Common myeloid progenitor, CD34-positive (primary cell): ENCODE data around the gene AHCYL2.

ENCODE experiments used
- CTCF ChIA-PET: fragments of 350-600 bp; sonication (Branson Sonifier 250); formaldehyde crosslinking; loops from one replicate; lab custom pipeline; 2021; ENCODE audit warnings: antibody characterized with exemption; lab: Charles Lee
- POLR2A ChIA-PET: fragments of 350-600 bp; sonication (Branson Sonifier 250); formaldehyde crosslinking; loops from one replicate; lab custom pipeline; 2021; ENCODE audit warnings: antibody characterized with exemption; lab: Charles Lee
- DNase-seq, 3 donors: peaks; one replicate each; pipeline versions ENCODE4 v3.0.0 to v3.0.0-alpha.2; 2013
- H3K27ac ChIP-seq, 2 experiments: 1 replicate in 1 of 2; 2 replicates in 1 of 2; pipeline ENCODE4 v1.7.0; 2013; ENCODE audit warnings: inconsistent platforms in 2 of 2, low read length in 2 of 2, mild to moderate bottlenecking in 2 of 2, low read depth in 1 of 2, moderate library complexity in 1 of 2; ENCODE audit not compliant: severe bottlenecking in 2 of 2, insufficient read depth in 1 of 2, poor library complexity in 1 of 2
- H3K27me3 ChIP-seq, 5 experiments: replicated peaks in 2 of 5; 1 replicate in 3 of 5; 2 replicates in 2 of 5; pipeline versions ENCODE4 v1.6.1 to v1.7.0; 2013; ENCODE audit warnings: low read length in 4 of 5, mild to moderate bottlenecking in 2 of 5, moderate library complexity in 2 of 5, inconsistent platforms in 1 of 5; ENCODE audit not compliant: insufficient read depth in 5 of 5, control insufficient read depth in 4 of 5
- H3K36me3 ChIP-seq, 4 experiments: 1 replicate in 2 of 4; 2 replicates in 2 of 4; pipeline versions ENCODE4 v1.6.1 to v1.7.0; 2013; ENCODE audit warnings: low read length in 3 of 4, control low read depth in 1 of 4, mild to moderate bottlenecking in 1 of 4; ENCODE audit not compliant: control insufficient read depth in 4 of 4, insufficient read depth in 4 of 4
- H3K4me1 ChIP-seq, 4 experiments: 1 replicate in 3 of 4; 2 replicates in 1 of 4; pipeline versions ENCODE4 v1.6.1 to v1.7.1; 2013; ENCODE audit warnings: low read length in 3 of 4, mild to moderate bottlenecking in 3 of 4, control low read depth in 1 of 4, inconsistent platforms in 1 of 4, moderate library complexity in 1 of 4; ENCODE audit not compliant: control insufficient read depth in 4 of 4, insufficient read depth in 4 of 4; ENCODE audit errors: control extremely low read depth in 1 of 4
- H3K4me3 ChIP-seq, 7 experiments: 1 replicate in 4 of 7; 2 replicates in 3 of 7; pipeline versions ENCODE4 v1.5.1 to v1.7.0; 2013; ENCODE audit warnings: mild to moderate bottlenecking in 7 of 7, low read length in 6 of 7, moderate library complexity in 6 of 7, inconsistent platforms in 2 of 7, low read depth in 2 of 7, control low read depth in 1 of 7; ENCODE audit not compliant: insufficient read depth in 4 of 7, control insufficient read depth in 1 of 7; ENCODE audit errors: extremely low read depth in 1 of 7
- H3K9me3 ChIP-seq, 5 experiments: 1 replicate in 4 of 5; 2 replicates in 1 of 5; pipeline versions ENCODE4 v1.6.1 to v1.7.1; 2013; ENCODE audit warnings: low read length in 4 of 5, mild to moderate bottlenecking in 2 of 5, inconsistent platforms in 1 of 5, low read depth in 1 of 5, moderate library complexity in 1 of 5; ENCODE audit not compliant: control insufficient read depth in 4 of 5, insufficient read depth in 2 of 5; ENCODE audit errors: control extremely low read depth in 1 of 5
- WGBS: methylation state at CpG from one replicate; pipeline ENCODE4 v1.1.5; 2013; ENCODE audit not compliant: insufficient coverage; 5-methylcytosine and 5-hydroxymethylcytosine counted together

Gene AHCYL2

DNA sequence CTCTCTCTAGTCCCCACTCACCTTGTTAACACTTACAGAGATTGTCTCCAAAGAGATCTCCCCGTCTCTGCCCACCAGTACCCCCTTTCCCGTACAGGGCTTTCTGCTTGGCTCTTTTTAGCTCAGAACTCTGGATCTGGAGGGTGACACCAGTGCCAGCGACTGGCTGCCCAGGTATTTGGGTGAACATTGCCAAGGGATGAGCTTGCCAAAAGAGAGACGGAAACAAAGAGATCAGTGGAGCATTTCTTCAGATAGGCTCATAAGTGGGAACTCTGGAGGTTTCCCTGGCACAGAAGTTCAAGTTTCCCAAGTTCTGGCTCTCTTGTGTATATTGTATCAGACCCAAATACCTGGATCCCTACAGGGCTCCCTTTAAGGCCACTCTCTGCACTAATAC, 239.4 kb downstream of the AHCYL2 start:
- CTCF ChIA-PET, result interaction anchor here (0.8 to 11.8 kb wide), 4 partner anchors 13 to 94 kb away, joined by 3 to 225 read pairs (median 9); no protein-coding TSS in a partner anchor
- no peaks in the 10 kb centered on the region for H3K27me3 ChIP-seq
- 100% methylated on average over 2 of the region's 4 CpGs for WGBS
- DNase-seq, result no peak
- no peak overlapping the region for H3K27ac ChIP-seq
- no peak overlapping the region for H3K4me3 ChIP-seq
- H3K4me1 ChIP-seq, result no peaks in the 10 kb centered on the region
- POLR2A ChIA-PET, result interaction anchor here (0.5 kb wide), 1 partner anchor 913 kb away, joined by 3 read pairs; no protein-coding TSS in a partner anchor
- H3K9me3 ChIP-seq, result no peaks in the 10 kb centered on the region
- peaks cover 0 to 2% (median 0%) of the 10 kb centered on the region in 4 experiments for H3K36me3 ChIP-seq

DNA sequence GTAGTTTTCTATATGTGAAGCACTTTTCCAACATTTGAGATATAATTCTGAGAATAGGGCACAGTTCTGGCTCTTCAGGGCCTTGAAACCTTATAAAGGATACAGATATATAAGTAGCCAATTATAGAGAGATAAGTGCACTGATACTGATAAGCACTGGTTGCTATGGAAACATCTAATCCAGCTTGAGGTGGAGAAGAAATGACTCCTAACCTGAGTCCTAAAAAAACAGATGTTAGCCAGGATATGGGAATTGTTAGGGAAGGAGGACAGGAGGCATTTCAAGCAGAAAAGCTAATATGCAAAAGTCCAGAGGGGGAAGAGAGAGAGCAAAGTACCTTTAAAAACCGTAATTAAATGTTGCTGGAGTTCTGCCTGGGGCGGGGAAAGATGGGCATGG, 240.2 kb downstream of the AHCYL2 start:
- H3K9me3 ChIP-seq, result no peaks in the 10 kb centered on the region
- no peaks in the 10 kb centered on the region for H3K27me3 ChIP-seq
- 100% methylated on average over 2 of the region's 2 CpGs for WGBS
- H3K4me3 ChIP-seq, result no peak overlapping the region
- no peak overlapping the region for H3K27ac ChIP-seq
- H3K4me1 ChIP-seq, result no peaks in the 10 kb centered on the region
- no peak for DNase-seq
- H3K36me3 ChIP-seq, result no peaks in the 10 kb centered on the region
- ChIA-PET POLR2A (no interaction called here), CTCF (interaction anchor here (0.7 to 11.8 kb wide), 7 partner anchors 13 to 122 kb away, joined by 3 to 225 read pairs (median 4); partner anchors contain the start of gene STRIP2)

DNA sequence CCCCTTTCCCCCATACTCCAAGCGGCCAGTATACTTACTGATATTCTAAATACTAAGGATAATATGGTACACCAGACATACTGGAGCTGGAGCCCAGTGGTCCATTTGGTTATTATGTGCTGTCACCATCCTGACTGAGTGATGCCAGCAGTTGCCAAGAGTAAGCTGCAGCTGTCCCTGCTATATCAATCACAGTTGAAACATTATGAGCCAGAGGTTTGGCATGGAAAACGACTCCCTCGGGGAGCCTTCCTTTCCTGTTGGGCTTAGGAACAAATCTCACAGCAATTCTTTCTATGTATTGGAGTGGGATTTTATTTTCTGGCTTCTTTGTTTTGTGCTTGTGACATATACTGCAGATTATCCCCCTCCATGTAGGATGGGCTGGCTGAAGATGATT, 242.0 kb downstream of the AHCYL2 start:
- H3K9me3 ChIP-seq, result no peaks in the 10 kb centered on the region
- H3K36me3 ChIP-seq, result no peaks in the 10 kb centered on the region
- DNase-seq, result no peak
- H3K27me3 ChIP-seq, result no peaks in the 10 kb centered on the region
- no peak overlapping the region for H3K4me3 ChIP-seq
- no peak overlapping the region for H3K27ac ChIP-seq
- POLR2A ChIA-PET, result interaction anchor here (0.7 kb wide), 1 partner anchor 25 kb away, joined by 3 read pairs; no protein-coding TSS in a partner anchor
- WGBS, result no CpG with 5 or more reads among the region's 3 CpGs
- CTCF ChIA-PET, result interaction anchor here (1.2 to 11.8 kb wide), 4 partner anchors 81 to 249 kb away, joined by 3 to 225 read pairs (median 5); no protein-coding TSS in a partner anchor
- no peaks in the 10 kb centered on the region for H3K4me1 ChIP-seq

DNA sequence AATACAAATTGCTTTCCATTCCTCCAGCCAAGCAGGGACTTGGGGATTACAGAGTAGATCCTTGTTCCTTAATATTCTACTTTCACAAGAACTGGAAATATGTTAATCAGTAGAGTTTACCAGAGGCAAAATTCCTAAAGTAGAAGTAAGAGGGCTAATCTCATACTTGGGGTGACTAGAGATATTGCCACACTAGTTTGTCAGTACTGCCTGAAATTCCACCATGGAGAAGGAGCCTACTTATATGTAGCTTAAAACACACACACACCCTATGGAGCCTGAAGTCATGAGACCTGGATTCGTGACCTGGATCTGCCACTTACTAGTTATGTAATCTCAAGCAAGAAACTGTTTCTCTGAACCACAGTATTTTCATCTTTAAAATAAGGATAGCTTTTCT, 243.3 kb downstream of the AHCYL2 start:
- POLR2A ChIA-PET, result no interaction called here
- Histone ChIP-seq H3K36me3 (no peaks in the 10 kb centered on the region), H3K4me3 (no peak overlapping the region), H3K4me1 (no peaks in the 10 kb centered on the region), H3K27me3 (no peaks in the 10 kb centered on the region), H3K9me3 (no peaks in the 10 kb centered on the region), H3K27ac (no peak overlapping the region)
- no peak for DNase-seq
- no CpG with 5 or more reads among the region's 1 CpG for WGBS
- CTCF ChIA-PET, result interaction anchor here (0.7 to 11.8 kb wide), 10 partner anchors 18 to 250 kb away, joined by 3 to 225 read pairs (median 4); partner anchors contain the start of gene STRIP2

DNA sequence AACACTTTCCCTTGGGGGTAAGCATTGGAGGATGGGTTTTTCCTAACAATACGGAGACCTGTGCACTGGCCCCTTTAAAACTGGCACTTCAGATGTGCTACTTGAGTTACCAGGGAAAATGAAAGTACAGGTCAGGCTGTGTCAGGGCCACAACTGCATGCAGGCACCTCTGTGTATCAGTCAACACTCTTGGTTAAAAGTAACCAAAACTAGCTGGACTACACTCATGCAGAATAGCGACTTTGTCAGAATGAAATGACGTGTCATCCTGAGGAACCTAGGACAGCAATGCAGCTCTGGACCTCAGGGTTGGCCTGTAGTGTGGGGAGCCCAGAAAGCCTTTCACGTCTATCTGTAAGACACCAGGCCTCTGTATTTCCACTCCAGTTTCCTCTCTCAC, 243.7 kb downstream of the AHCYL2 start:
- Histone ChIP-seq H3K4me3 (peak overlapping the region in 1 of 7 experiments; percentile 5), H3K9me3 (no peaks in the 10 kb centered on the region), H3K36me3 (no peaks in the 10 kb centered on the region), H3K27ac (peak overlapping the region in 1 of 2 experiments; percentile 10), H3K4me1 (no peaks in the 10 kb centered on the region), H3K27me3 (no peaks in the 10 kb centered on the region)
- peak in 2 of 3 donors; percentile 49 to 52 for DNase-seq
- ChIA-PET POLR2A (no interaction called here), CTCF (interaction anchor here (0.7 to 11.8 kb wide), 10 partner anchors 18 to 250 kb away, joined by 3 to 225 read pairs (median 6); partner anchors contain the start of gene STRIP2)
- WGBS, result 45% methylated on average over 4 of the region's 4 CpGs

DNA sequence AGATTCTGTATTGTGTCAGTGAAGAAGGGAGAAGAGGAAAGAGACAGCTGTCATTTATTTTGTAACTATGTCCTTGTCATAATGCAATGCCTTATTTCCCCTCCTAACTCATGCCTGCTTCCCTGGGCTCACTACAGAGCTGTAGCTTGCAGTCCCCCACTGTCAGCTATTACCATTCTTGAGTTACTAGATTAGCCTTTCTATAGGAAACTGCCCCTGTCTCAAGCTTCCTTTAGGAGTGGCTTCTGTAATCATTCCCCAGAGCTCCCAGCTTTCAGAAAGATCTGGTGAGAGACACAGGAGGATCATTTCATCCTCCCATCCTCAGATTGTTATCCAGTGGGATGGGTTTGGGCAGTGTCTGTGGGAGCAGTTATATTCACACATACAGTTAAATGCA, 245.1 kb downstream of the AHCYL2 start:
- H3K4me1 ChIP-seq, result no peaks in the 10 kb centered on the region

DNA sequence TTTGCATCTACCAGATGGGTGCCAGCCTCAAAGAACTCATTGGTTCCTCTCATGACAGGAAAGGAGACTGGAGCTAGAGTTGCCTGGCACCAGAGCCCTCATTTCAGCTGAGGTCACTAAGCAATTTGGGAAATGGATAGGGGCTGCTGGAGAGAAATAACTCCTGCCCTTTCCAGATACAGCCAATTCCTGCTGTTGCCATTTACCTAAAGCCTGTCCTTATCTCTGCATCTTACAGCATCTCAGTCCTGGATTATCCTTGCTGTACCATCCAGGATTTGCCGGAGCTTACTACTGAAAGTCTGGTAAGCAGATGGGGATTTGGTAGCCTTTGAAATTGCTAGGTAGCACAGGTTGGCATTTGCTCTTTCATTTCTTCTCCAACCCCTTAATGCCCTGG, 245.6 kb downstream of the AHCYL2 start:
- Histone ChIP-seq H3K36me3 (no peaks in the 10 kb centered on the region), H3K4me1 (no peaks in the 10 kb centered on the region), H3K4me3 (no peak overlapping the region), H3K9me3 (no peaks in the 10 kb centered on the region), H3K27me3 (no peaks in the 10 kb centered on the region), H3K27ac (no peak overlapping the region)
- ChIA-PET POLR2A (no interaction called here), CTCF (interaction anchor here (0.8 to 11.8 kb wide), 14 partner anchors 8 to 252 kb away, joined by 3 to 225 read pairs (median 6); partner anchors contain the start of genes SMKR1 and STRIP2)
- no peak for DNase-seq
- no CpG with 5 or more reads among the region's 1 CpG for WGBS

More for the DNA sequence above, 245.1 kb downstream of the AHCYL2 start:
- H3K9me3 ChIP-seq, result no peaks in the 10 kb centered on the region
- no peaks in the 10 kb centered on the region for H3K27me3 ChIP-seq
- no peak overlapping the region for H3K4me3 ChIP-seq
- CTCF ChIA-PET, result interaction anchor here (0.8 to 11.8 kb wide), 11 partner anchors 10 to 252 kb away, joined by 3 to 225 read pairs (median 4); partner anchors contain the start of genes SMKR1 and STRIP2
- POLR2A ChIA-PET, result no interaction called here
- no peaks in the 10 kb centered on the region for H3K36me3 ChIP-seq
- DNase-seq, result no peak
- H3K27ac ChIP-seq, result no peak overlapping the region
